Mesenchymal stem cell (in vitro differentiated cells and primary cell): ENCODE results near the gene CALR3.

ENCODE experiments used
- DNase-seq: peaks from one replicate; pipeline ENCODE4 v3.0.0-alpha.2; 2013
- H2AFZ ChIP-seq: one replicate; pipeline ENCODE4 v1.6.1; 2013; ENCODE audit warnings: low read depth, mild to moderate bottlenecking, control low read depth, inconsistent platforms, low read length, moderate library complexity
- H2AK5ac ChIP-seq: 2 replicates; pipeline ENCODE4 v1.6.1; 2013; ENCODE audit warnings: low read length, moderate library complexity, mild to moderate bottlenecking, inconsistent platforms; ENCODE audit not compliant: severe bottlenecking
- H2BK120ac ChIP-seq: one replicate; pipeline ENCODE4 v1.6.1; 2013; ENCODE audit warnings: low read depth, mild to moderate bottlenecking, inconsistent platforms, low read length, moderate library complexity
- H2BK12ac ChIP-seq, 2 experiments: one replicate each; pipeline ENCODE4 v1.6.1; 2013; ENCODE audit warnings: inconsistent platforms in 2 of 2, low read length in 2 of 2, mild to moderate bottlenecking in 2 of 2, moderate library complexity in 2 of 2, control low read depth in 1 of 2
- H2BK15ac ChIP-seq: one replicate; pipeline ENCODE4 v1.6.1; 2013; ENCODE audit warnings: mild to moderate bottlenecking, low read depth, inconsistent platforms; ENCODE audit not compliant: poor library complexity, severe bottlenecking
- H2BK5ac ChIP-seq: 2 replicates; pipeline ENCODE4 v1.6.1; 2013; ENCODE audit warnings: low read depth, mild to moderate bottlenecking, low read length, control low read depth, inconsistent platforms; ENCODE audit not compliant: poor library complexity, severe bottlenecking
- H3K14ac ChIP-seq, 2 experiments: one replicate each; pipeline ENCODE4 v1.6.1; 2013; ENCODE audit warnings: inconsistent platforms in 2 of 2, low read length in 2 of 2, control low read depth in 1 of 2, mild to moderate bottlenecking in 1 of 2, moderate library complexity in 1 of 2
- H3K18ac ChIP-seq, 2 experiments: one replicate each; pipeline ENCODE4 v1.6.1; 2013; ENCODE audit warnings: inconsistent platforms in 2 of 2, low read length in 2 of 2, control low read depth in 1 of 2, low read depth in 1 of 2, mild to moderate bottlenecking in 1 of 2
- H3K23ac ChIP-seq, 2 experiments: one replicate each; pipeline ENCODE4 v1.6.1; 2013; ENCODE audit warnings: inconsistent platforms in 2 of 2, low read length in 2 of 2, mild to moderate bottlenecking in 2 of 2, moderate library complexity in 2 of 2, control low read depth in 1 of 2
- H3K27ac ChIP-seq: 2 replicates; pipeline ENCODE4 v1.5.1; 2013; ENCODE audit warnings: mild to moderate bottlenecking, moderate library complexity, low read length, control low read depth, inconsistent platforms; ENCODE audit not compliant: poor library complexity, severe bottlenecking
- H3K27me3 ChIP-seq, 2 experiments: 2 replicates each; pipeline versions ENCODE4 v1.6.1 to v1.7.0; 2013; ENCODE audit warnings: low read length in 2 of 2, mild to moderate bottlenecking in 2 of 2, moderate library complexity in 2 of 2, control low read depth in 1 of 2, inconsistent platforms in 1 of 2; ENCODE audit not compliant: control insufficient read depth in 1 of 2, insufficient read depth in 1 of 2
- H3K36me3 ChIP-seq, 2 experiments: 2 replicates each; pipeline versions ENCODE4 v1.6.1 to v1.7.0; 2013; ENCODE audit warnings: low read length in 2 of 2, control low read depth in 1 of 2, inconsistent platforms in 1 of 2, low read depth in 1 of 2, mild to moderate bottlenecking in 1 of 2; ENCODE audit not compliant: insufficient read depth in 2 of 2, control insufficient read depth in 1 of 2
- H3K4ac ChIP-seq, 2 experiments: one replicate each; pipeline ENCODE4 v1.6.1; 2013; ENCODE audit warnings: inconsistent platforms in 2 of 2, low read length in 2 of 2, mild to moderate bottlenecking in 2 of 2, moderate library complexity in 2 of 2, control low read depth in 1 of 2, low read depth in 1 of 2
- H3K4me1 ChIP-seq: 2 replicates; pipeline ENCODE4 v1.6.1; 2013; ENCODE audit warnings: low read depth, low read length, control low read depth; ENCODE audit not compliant: control insufficient read depth, insufficient read depth
- H3K4me2 ChIP-seq: 2 replicates; pipeline ENCODE4 v1.6.1; 2013; ENCODE audit warnings: low read length, mild to moderate bottlenecking, inconsistent platforms; ENCODE audit not compliant: poor library complexity, severe bottlenecking
- H3K4me3 ChIP-seq, 2 experiments: 2 replicates each; pipeline versions ENCODE4 v1.5.1 to v1.7.0; 2013; ENCODE audit warnings: low read length in 2 of 2, mild to moderate bottlenecking in 2 of 2, control low read depth in 1 of 2, low read depth in 1 of 2; ENCODE audit not compliant: insufficient read depth in 1 of 2
- H3K79me1 ChIP-seq: replicated peaks from 2 replicates; pipeline ENCODE4 v1.6.1; 2013; ENCODE audit warnings: mild to moderate bottlenecking, control low read depth, low read length, inconsistent platforms; ENCODE audit not compliant: poor library complexity, severe bottlenecking
- H3K9ac ChIP-seq: 2 replicates; pipeline ENCODE4 v1.7.0; 2013; ENCODE audit warnings: mild to moderate bottlenecking, low read length, moderate library complexity
- H3K9me3 ChIP-seq: 2 replicates; pipeline ENCODE4 v1.7.0; 2013; ENCODE audit warnings: mild to moderate bottlenecking, low read length; ENCODE audit not compliant: control insufficient read depth
- H4K8ac ChIP-seq: one replicate; pipeline ENCODE4 v1.6.1; 2013; ENCODE audit warnings: inconsistent platforms, mild to moderate bottlenecking, low read length, moderate library complexity
- H4K91ac ChIP-seq: one replicate; pipeline ENCODE4 v1.6.1; 2013; ENCODE audit warnings: mild to moderate bottlenecking, low read length, inconsistent platforms
- WGBS: methylation state at CpG from one replicate; pipeline ENCODE4 v1.1.7; 2013; ENCODE audit warnings: mixed read lengths; 5-methylcytosine and 5-hydroxymethylcytosine counted together

CALR3 gene

GRCh38 chr19:16462757-16463250 lies 33.2 kb downstream of the CALR3 start:
- peak overlapping the region; percentile 4 for H2BK15ac ChIP-seq
- H3K4ac ChIP-seq = peak overlapping the region in 1 of 2 experiments; percentile 58
- H4K91ac ChIP-seq = peak overlapping the region; percentile 54
- H4K8ac ChIP-seq = peak overlapping the region; percentile 1
- H3K27me3 ChIP-seq = no peaks in the 10 kb centered on the region
- no peaks in the 10 kb centered on the region for H3K79me1 ChIP-seq
- peaks cover 56% of the 10 kb centered on the region for H3K4me1 ChIP-seq
- peak; percentile 30 for DNase-seq
- no peak overlapping the region for H3K27ac ChIP-seq
- no peak overlapping the region for H3K4me3 ChIP-seq
- no peak overlapping the region for H3K9ac ChIP-seq
- H3K18ac ChIP-seq = peak overlapping the region in 1 of 2 experiments; percentile 18
- peak overlapping the region in 1 of 2 experiments; percentile 53 for H3K14ac ChIP-seq
- H2BK120ac ChIP-seq = no peak overlapping the region
- WGBS = 84% methylated on average over 6 of the region's 6 CpGs
- H2AK5ac ChIP-seq = peak overlapping the region; percentile 75
- H2BK5ac ChIP-seq = no peak overlapping the region
- H2AFZ ChIP-seq = no peak overlapping the region
- peak overlapping the region in 1 of 2 experiments; percentile 29 for H2BK12ac ChIP-seq
- H3K9me3 ChIP-seq = no peaks in the 10 kb centered on the region
- peak overlapping the region in 1 of 2 experiments; percentile 70 for H3K23ac ChIP-seq
- no peak overlapping the region for H3K4me2 ChIP-seq
- H3K36me3 ChIP-seq = peaks cover 0 to 18% of the 10 kb centered on the region in 2 experiments

- no peak overlapping the region for H3K14ac ChIP-seq
- H3K9me3 ChIP-seq = no peaks in the 10 kb centered on the region
- no peak overlapping the region for H3K4me3 ChIP-seq
- DNase-seq = no peak
- peaks cover 66% of the 10 kb centered on the region for H3K4me1 ChIP-seq
- no peak overlapping the region for H2AFZ ChIP-seq
- H2BK15ac ChIP-seq = no peak overlapping the region
- peaks cover 0 to 18% of the 10 kb centered on the region in 2 experiments for H3K36me3 ChIP-seq
- no peaks in the 10 kb centered on the region for H3K79me1 ChIP-seq
- 88% methylated on average over 9 of the region's 9 CpGs for WGBS
- no peak overlapping the region for H3K4ac ChIP-seq
- no peak overlapping the region for H3K27ac ChIP-seq
- H2BK120ac ChIP-seq = peak overlapping the region; percentile 65
- H3K18ac ChIP-seq = peak overlapping the region in 1 of 2 experiments; percentile 18
- peak overlapping the region; percentile 3 for H2AK5ac ChIP-seq
- H3K9ac ChIP-seq = no peak overlapping the region
- H4K91ac ChIP-seq = no peak overlapping the region
- H4K8ac ChIP-seq = no peak overlapping the region
- H2BK5ac ChIP-seq = no peak overlapping the region
- H3K27me3 ChIP-seq = no peaks in the 10 kb centered on the region
- H3K23ac ChIP-seq = no peak overlapping the region
- no peak overlapping the region for H2BK12ac ChIP-seq
- H3K4me2 ChIP-seq = no peak overlapping the region
Measured at GRCh38 chr19:16461630-16462051, 34.3 kb downstream of the CALR3 start.

- no peaks in the 10 kb centered on the region for H3K27me3 ChIP-seq
- no peak overlapping the region for H2BK12ac ChIP-seq
- DNase-seq = no peak
- H4K8ac ChIP-seq = no peak overlapping the region
- no peak overlapping the region for H3K4ac ChIP-seq
- H2BK120ac ChIP-seq = no peak overlapping the region
- H3K4me3 ChIP-seq = no peak overlapping the region
- no peak overlapping the region for H4K91ac ChIP-seq
- no peak overlapping the region for H3K18ac ChIP-seq
- H2AK5ac ChIP-seq = peak overlapping the region; percentile 70
- H3K27ac ChIP-seq = no peak overlapping the region
- 90% methylated on average over 8 of the region's 8 CpGs for WGBS
- peaks cover 0 to 16% of the 10 kb centered on the region in 2 experiments for H3K36me3 ChIP-seq
- H3K79me1 ChIP-seq = no peaks in the 10 kb centered on the region
- no peaks in the 10 kb centered on the region for H3K9me3 ChIP-seq
- no peak overlapping the region for H2AFZ ChIP-seq
- no peak overlapping the region for H3K23ac ChIP-seq
- H3K9ac ChIP-seq = no peak overlapping the region
- no peak overlapping the region for H3K14ac ChIP-seq
- no peak overlapping the region for H2BK5ac ChIP-seq
- H3K4me2 ChIP-seq = no peak overlapping the region
- H2BK15ac ChIP-seq = no peak overlapping the region
- peaks cover 67% of the 10 kb centered on the region for H3K4me1 ChIP-seq
Measured at GRCh38 chr19:16460454-16460853, 35.5 kb downstream of the CALR3 start.

- Histone ChIP-seq H3K4me3 (no peak overlapping the region), H3K14ac (no peak overlapping the region), H2BK12ac (no peak overlapping the region), H3K4me1 (peaks cover 68% of the 10 kb centered on the region), H2BK5ac (no peak overlapping the region), H3K4ac (no peak overlapping the region), H2AFZ (no peak overlapping the region), H3K23ac (no peak overlapping the region), H3K36me3 (peaks cover 0 to 13% of the 10 kb centered on the region in 2 experiments), H3K9me3 (no peaks in the 10 kb centered on the region), H4K8ac (no peak overlapping the region), H3K9ac (no peak overlapping the region), H2BK15ac (no peak overlapping the region), H3K27ac (no peak overlapping the region), H4K91ac (no peak overlapping the region), H3K4me2 (no peak overlapping the region), H2BK120ac (no peak overlapping the region), H3K27me3 (no peaks in the 10 kb centered on the region), H3K18ac (no peak overlapping the region), H3K79me1 (no peaks in the 10 kb centered on the region), H2AK5ac (peak overlapping the region; percentile 60)
- 93% methylated on average over 3 of the region's 3 CpGs for WGBS
- no peak for DNase-seq
Measured at GRCh38 chr19:16459680-16460079, 36.3 kb downstream of the CALR3 start.
